Endodermal cell (in vitro differentiated cells): Measurements from ENCODE around the gene HRH2. TPM values are rescaled to one million over a fixed set of nuclear protein-coding genes. Genes with fewer than 3 reads are reported as not detected.

Experiments
- DNase-seq: peaks from one replicate; pipeline ENCODE4 v3.0.0-alpha.2; 2017
- H3K27ac ChIP-seq: 2 replicates; pipeline ENCODE4 v1.5.1; 2013; ENCODE audit warnings: mild to moderate bottlenecking, low read depth, low read length, moderate library complexity
- H3K27me3 ChIP-seq: 2 replicates; pipeline ENCODE4 v1.6.1; 2013; ENCODE audit warnings: mild to moderate bottlenecking, low read length, moderate library complexity; ENCODE audit not compliant: insufficient read depth, control insufficient read depth, poor library complexity, severe bottlenecking
- H3K36me3 ChIP-seq: 2 replicates; pipeline ENCODE4 v1.7.0; 2013; ENCODE audit warnings: mild to moderate bottlenecking, low read length, moderate library complexity; ENCODE audit not compliant: control insufficient read depth, insufficient read depth
- H3K4me1 ChIP-seq: one replicate; pipeline ENCODE4 v1.7.0; 2013; ENCODE audit warnings: low read length; ENCODE audit not compliant: control insufficient read depth, insufficient read depth
- H3K4me3 ChIP-seq: 2 replicates; pipeline ENCODE4 v1.5.1; 2013; ENCODE audit warnings: mild to moderate bottlenecking, low read length, moderate library complexity
- H3K9ac ChIP-seq: 2 replicates; pipeline ENCODE4 v1.6.1; 2013; ENCODE audit warnings: mild to moderate bottlenecking, low read length, moderate library complexity; ENCODE audit not compliant: poor library complexity, severe bottlenecking; ENCODE audit errors: extremely low read depth
- H3K9me3 ChIP-seq: 2 replicates; pipeline ENCODE4 v1.6.1; 2013; ENCODE audit warnings: mild to moderate bottlenecking, low read length, moderate library complexity; ENCODE audit not compliant: control insufficient read depth
- H3K27ac Mint-ChIP-seq: 2 replicates; pipeline ENCODE4 v1.8.0; 2020; ENCODE audit warnings: mixed read lengths
- H3K27me3 Mint-ChIP-seq: 2 replicates; pipeline ENCODE4 v1.8.0; 2021; ENCODE audit warnings: mild to moderate bottlenecking, mixed read lengths; ENCODE audit not compliant: insufficient read depth
- H3K36me3 Mint-ChIP-seq: 2 replicates; pipeline ENCODE4 v1.8.0; 2020; ENCODE audit warnings: low read depth, mixed read lengths
- H3K4me1 Mint-ChIP-seq: 2 replicates; pipeline ENCODE4 v1.8.0; 2020; ENCODE audit warnings: mixed read lengths
- H3K4me3 Mint-ChIP-seq: 2 replicates; pipeline ENCODE4 v1.8.0; 2020; ENCODE audit warnings: mild to moderate bottlenecking, moderate library complexity, mixed read lengths
- H3K9me3 Mint-ChIP-seq: 2 replicates; pipeline ENCODE4 v1.8.0; 2020; ENCODE audit warnings: mild to moderate bottlenecking, mixed read lengths
- WGBS, 2 experiments: methylation state at CpG; one replicate each; pipeline versions ENCODE4 v1.1.5 to v1.1.7; 2013; ENCODE audit warnings: missing lambda C conversion rate in 2 of 2, mixed read lengths in 1 of 2; ENCODE audit not compliant: insufficient coverage in 1 of 2, insufficient read length in 1 of 2; 5-methylcytosine and 5-hydroxymethylcytosine counted together
- total RNA-seq, 2 donors: library from RNA; stranded (reverse); fragmentation: NEBNext Ultra II Directional in 1 of 2; extraction: Animal tissue kit (Norgen Biotek cat#: 25700) in 1 of 2; gene quantifications; 2 replicates in 1 of 2; 3 replicates in 1 of 2; pipeline ENCODE4 v1.2.1, GENCODE V29; 2021
- TF ChIP-seq, protein P1 (sequence below): fragments of 200-600 bp; sonication (generic); conservative IDR thresholded peaks from 2 replicates; pipeline ENCODE4 v1.5.0; 2021; ENCODE audit warnings: antibody characterized with exemption, mild to moderate bottlenecking

HRH2 gene
- total RNA-seq, 2 donors from 2014 or later: 2.1 to 3.3 TPM

DNA sequence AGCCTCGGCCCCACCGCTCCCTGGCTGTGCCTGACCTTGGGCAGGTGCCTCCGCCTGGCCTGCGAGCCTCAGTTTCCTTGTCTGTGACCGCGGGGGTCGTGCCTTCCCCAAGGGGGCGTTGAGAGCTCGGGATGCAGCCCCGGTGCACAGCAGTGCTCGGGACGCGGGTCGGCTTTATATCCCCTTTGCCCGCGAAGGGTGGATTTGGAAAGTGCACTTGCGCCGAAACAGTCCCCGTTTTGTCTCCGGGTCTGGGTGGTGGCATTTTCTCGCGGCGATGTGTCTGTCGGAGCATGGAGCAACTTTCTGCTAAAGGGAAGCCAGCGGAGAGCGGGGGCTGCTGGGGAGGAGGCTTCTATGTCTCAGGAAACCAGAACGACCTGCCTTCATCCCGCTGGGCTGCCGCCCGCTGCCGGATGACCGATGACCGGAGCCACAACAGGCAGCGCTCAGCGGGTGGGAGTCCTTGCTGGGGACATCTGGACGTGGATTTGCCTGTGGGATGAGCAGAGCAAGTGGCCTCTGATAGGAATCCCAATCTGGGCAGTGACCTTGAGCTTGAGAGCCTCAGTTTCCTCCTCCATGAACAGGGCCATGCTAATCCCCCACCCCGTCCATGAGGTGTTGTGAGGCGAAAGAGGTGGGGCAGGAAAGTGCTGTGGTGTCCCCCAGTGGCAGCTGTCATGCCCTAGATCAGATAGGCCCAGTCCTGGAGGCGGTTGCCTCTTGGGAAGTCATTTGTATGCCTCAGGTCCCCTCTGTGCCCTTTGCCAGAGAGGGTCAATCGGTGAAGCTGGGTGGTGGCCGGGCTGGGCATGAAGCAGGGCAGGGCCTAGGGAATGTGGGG is 651 bp downstream of the HRH2 start:
- Mint-ChIP-seq H3K36me3 (no peaks in the 10 kb centered on the region), H3K27ac (no peak overlapping the region), H3K4me1 (peaks cover 16% of the 10 kb centered on the region), H3K27me3 (peaks cover 36% of the 10 kb centered on the region), H3K9me3 (no peaks in the 10 kb centered on the region), H3K4me3 (peak overlapping the region; percentile 80)
- Histone ChIP-seq H3K27me3 (peaks cover 31% of the 10 kb centered on the region), H3K36me3 (no peaks in the 10 kb centered on the region), H3K27ac (no peak overlapping the region), H3K4me3 (peak overlapping the region; percentile 89), H3K9me3 (no peaks in the 10 kb centered on the region), H3K9ac (no peak overlapping the region), H3K4me1 (no peaks in the 10 kb centered on the region)
- DNase-seq: peak; percentile 79
- TF ChIP-seq, protein P1, sequence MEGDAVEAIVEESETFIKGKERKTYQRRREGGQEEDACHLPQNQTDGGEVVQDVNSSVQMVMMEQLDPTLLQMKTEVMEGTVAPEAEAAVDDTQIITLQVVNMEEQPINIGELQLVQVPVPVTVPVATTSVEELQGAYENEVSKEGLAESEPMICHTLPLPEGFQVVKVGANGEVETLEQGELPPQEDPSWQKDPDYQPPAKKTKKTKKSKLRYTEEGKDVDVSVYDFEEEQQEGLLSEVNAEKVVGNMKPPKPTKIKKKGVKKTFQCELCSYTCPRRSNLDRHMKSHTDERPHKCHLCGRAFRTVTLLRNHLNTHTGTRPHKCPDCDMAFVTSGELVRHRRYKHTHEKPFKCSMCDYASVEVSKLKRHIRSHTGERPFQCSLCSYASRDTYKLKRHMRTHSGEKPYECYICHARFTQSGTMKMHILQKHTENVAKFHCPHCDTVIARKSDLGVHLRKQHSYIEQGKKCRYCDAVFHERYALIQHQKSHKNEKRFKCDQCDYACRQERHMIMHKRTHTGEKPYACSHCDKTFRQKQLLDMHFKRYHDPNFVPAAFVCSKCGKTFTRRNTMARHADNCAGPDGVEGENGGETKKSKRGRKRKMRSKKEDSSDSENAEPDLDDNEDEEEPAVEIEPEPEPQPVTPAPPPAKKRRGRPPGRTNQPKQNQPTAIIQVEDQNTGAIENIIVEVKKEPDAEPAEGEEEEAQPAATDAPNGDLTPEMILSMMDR: no peak
- WGBS, 2 experiments: 11 to 12% methylated on average over 16 to 41 of the region's 41 CpGs

DNA sequence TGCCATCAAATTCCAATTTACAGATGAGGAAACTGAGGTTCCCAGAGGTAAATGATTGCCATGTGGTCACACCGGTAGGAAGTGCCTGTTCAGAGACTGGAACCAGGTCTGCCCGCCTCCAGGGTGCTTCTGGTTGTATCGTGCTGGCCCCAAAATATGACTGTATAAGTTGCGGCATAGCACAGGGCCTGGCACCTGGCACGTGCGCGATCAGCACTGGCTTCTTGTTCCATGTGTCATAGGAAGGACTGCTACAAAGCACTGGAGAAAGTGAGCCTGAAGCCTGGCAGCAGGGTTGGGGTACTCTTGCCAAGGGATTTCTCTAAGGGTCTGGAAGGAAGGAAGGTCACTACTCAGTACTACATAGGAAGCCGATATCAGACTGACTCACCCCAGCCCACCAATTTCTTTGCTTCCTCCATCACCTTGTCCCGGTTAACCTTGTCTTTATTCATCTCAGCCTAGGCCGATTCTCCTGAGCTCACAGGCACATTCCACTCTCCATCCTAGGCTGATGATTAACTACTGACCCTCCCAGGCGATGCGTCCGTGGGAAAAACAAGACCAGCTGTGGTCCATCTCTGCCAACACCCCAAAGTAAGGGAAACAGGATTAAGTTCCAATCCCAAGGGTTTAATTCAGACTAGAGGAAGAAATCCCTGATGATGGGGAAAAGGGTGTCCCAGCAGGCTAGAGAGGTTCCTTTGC is 1.8 kb downstream of the HRH2 start:
- no peak overlapping the region for H3K4me3 Mint-ChIP-seq
- Histone ChIP-seq H3K27me3 (peaks cover 31% of the 10 kb centered on the region), H3K36me3 (no peaks in the 10 kb centered on the region), H3K27ac (no peak overlapping the region), H3K4me1 (no peaks in the 10 kb centered on the region), H3K4me3 (no peak overlapping the region), H3K9ac (no peak overlapping the region), H3K9me3 (no peaks in the 10 kb centered on the region)
- TF ChIP-seq, protein P1: no peak
- no peaks in the 10 kb centered on the region for H3K9me3 Mint-ChIP-seq
- 94 to 97% methylated on average over 9 to 13 of the region's 13 CpGs for WGBS, 2 experiments
- no peak overlapping the region for H3K27ac Mint-ChIP-seq
- peaks cover 18% of the 10 kb centered on the region for H3K4me1 Mint-ChIP-seq
- no peaks in the 10 kb centered on the region for H3K36me3 Mint-ChIP-seq
- peaks cover 38% of the 10 kb centered on the region for H3K27me3 Mint-ChIP-seq
- DNase-seq: no peak

DNA sequence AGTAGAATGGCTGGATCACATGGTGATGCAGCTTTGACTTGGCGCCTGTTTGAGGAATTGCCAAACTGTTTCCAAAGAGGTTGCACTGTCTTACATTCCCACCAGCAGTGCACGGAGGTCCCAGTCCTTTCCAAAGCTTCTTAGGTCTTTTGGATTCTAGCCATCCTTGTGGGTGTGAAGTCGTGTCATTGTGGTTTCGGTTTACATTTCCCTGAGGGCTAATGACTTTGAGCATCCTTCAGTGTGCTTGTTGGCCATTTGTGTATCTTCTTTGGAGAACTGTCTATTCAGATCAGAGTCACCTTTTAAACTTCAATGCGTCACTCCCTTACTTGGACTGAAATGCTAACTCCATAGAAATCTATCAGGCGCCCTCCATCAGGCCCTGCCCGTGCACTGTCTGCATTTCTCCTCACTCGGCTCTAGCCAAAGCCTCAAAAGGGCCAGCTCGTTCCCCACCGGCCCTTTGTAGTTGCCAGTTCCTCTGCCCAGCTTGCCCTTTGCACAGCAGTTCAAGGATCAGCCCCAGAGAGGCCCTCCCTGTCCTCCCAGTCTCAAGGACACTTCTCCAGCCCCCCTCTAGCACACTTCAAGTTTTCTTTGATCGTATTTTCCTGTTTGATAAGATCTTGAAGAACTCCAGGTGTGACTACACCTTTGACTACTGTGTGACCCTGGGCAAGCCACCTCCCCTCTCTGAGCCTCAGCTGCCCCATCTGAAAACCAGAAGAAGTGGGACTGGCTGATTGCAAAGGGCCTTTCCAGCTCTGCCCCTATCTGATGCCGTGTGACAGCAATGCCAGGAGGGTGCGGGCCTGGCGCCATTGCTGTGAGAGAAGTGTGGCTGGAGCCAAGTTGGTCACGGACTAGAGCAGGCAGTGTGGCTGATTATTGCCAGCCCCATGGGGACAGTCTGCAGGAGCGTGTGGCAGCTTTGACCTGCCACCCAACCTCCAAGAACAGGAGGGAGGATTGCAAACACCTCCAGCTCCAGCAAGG is 5.6 kb downstream of the HRH2 start:
- H3K36me3 Mint-ChIP-seq: no peaks in the 10 kb centered on the region
- H3K27me3 ChIP-seq: peaks cover 12% of the 10 kb centered on the region
- no peak overlapping the region for H3K9ac ChIP-seq
- H3K4me3 ChIP-seq: no peak overlapping the region
- H3K27me3 Mint-ChIP-seq: peaks cover 22% of the 10 kb centered on the region
- H3K4me1 ChIP-seq: no peaks in the 10 kb centered on the region
- no peaks in the 10 kb centered on the region for H3K9me3 Mint-ChIP-seq
- H3K36me3 ChIP-seq: no peaks in the 10 kb centered on the region
- H3K27ac Mint-ChIP-seq: no peak overlapping the region
- H3K27ac ChIP-seq: no peak overlapping the region
- TF ChIP-seq, protein P1: no peak
- H3K4me1 Mint-ChIP-seq: peaks cover 7% of the 10 kb centered on the region
- WGBS, 2 experiments: 89% methylated on average over 11 to 16 of the region's 16 CpGs
- H3K9me3 ChIP-seq: no peaks in the 10 kb centered on the region
- H3K4me3 Mint-ChIP-seq: no peak overlapping the region
- DNase-seq: no peak
